ENCODE data around the gene FOXL2. TPM values are rescaled to one million over a fixed set of nuclear protein-coding genes. Genes with fewer than 3 reads are reported as not detected.

Gene FOXL2
- total RNA-seq, 1 donor from 2014 or later, result not detected

- DNase-seq (ENCODE audit: low read depth in 2 of 2), result no peak
Observed at GRCh38 chr3:138945709-138946662, 951 bp downstream of the FOXL2 start.

- DNase-seq (ENCODE audit: low read depth in 2 of 2), result peak in 1 of 2 donors; percentile 48
Observed at GRCh38 chr3:138944929-138945708, 1.8 kb downstream of the FOXL2 start.

- no peak for DNase-seq (ENCODE audit: low read depth in 2 of 2)
Observed at GRCh38 chr3:138944654-138944928, 2.3 kb downstream of the FOXL2 start.

- no peak for DNase-seq (ENCODE audit: low read depth in 2 of 2)
Observed at GRCh38 chr3:138943724-138944653, 2.9 kb downstream of the FOXL2 start.

- DNase-seq (ENCODE audit: low read depth in 2 of 2), result no peak
Observed at GRCh38 chr3:138942861-138943623, 3.9 kb downstream of the FOXL2 start.

- DNase-seq (ENCODE audit: low read depth in 2 of 2), result no peak
Observed at GRCh38 chr3:138942271-138942670, 4.7 kb downstream of the FOXL2 start.

GRCh38 chr3:138941259-138941885 lies 5.6 kb downstream of the FOXL2 start:
- DNase-seq (ENCODE audit: low read depth in 2 of 2), result peak; percentile 60 to 64

- DNase-seq (ENCODE audit: low read depth in 2 of 2), result no peak
Observed at GRCh38 chr3:138940446-138940845, 6.5 kb downstream of the FOXL2 start.

GRCh38 chr3:138939561-138940241 lies 7.2 kb downstream of the FOXL2 start:
- DNase-seq (ENCODE audit: low read depth in 2 of 2), result no peak

- no peak for DNase-seq (ENCODE audit: low read depth in 2 of 2)
Observed at GRCh38 chr3:138938877-138939560, 7.9 kb downstream of the FOXL2 start.

GRCh38 chr3:138938056-138938876 lies 8.7 kb downstream of the FOXL2 start:
- DNase-seq (ENCODE audit: low read depth in 2 of 2), result no peak

GRCh38 chr3:138937690-138938055 lies 9.3 kb downstream of the FOXL2 start:
- DNase-seq (ENCODE audit: low read depth in 2 of 2), result no peak

GRCh38 chr3:138936741-138937689 lies 9.9 kb downstream of the FOXL2 start:
- DNase-seq (ENCODE audit: low read depth in 2 of 2), result no peak

GRCh38 chr3:138935863-138936740 lies 10.8 kb downstream of the FOXL2 start:
- DNase-seq (ENCODE audit: low read depth in 2 of 2), result peak; percentile 53 to 64

GRCh38 chr3:138935505-138935862 lies 11.5 kb downstream of the FOXL2 start:
- no peak for DNase-seq (ENCODE audit: low read depth in 2 of 2)

GRCh38 chr3:138933981-138934691 lies 12.8 kb downstream of the FOXL2 start:
- peak in 1 of 2 donors; percentile 66 for DNase-seq (ENCODE audit: low read depth in 2 of 2)

Measured in lung microvascular endothelial cell (primary cell).